OCI-LY7 (cell line): ENCODE results near the gene TTC34.

Experiments used
- CTCF ChIP-seq: fragments of 200-600 bp; sonication (generic); conservative IDR thresholded peaks from 2 replicates; pipeline ENCODE4 v1.5.1; 2014; ENCODE audit warnings: mild to moderate bottlenecking, antibody characterized with exemption, low read length, moderate library complexity, mixed read lengths
- EZH2phosphoT487 ChIP-seq: fragments of 200-600 bp; sonication (generic); IDR thresholded peaks from 2 replicates; pipeline ENCODE4 v1.6.1; 2018; ENCODE audit warnings: low read depth, borderline replicate concordance, mild to moderate bottlenecking, mixed run types, antibody characterized with exemption, low read length, moderate library complexity, mixed read lengths

GRCh38 chr1:2586154-2587070 lies 215.1 kb downstream of the TTC34 start, which contains the start of gene PRXL2B:
- TF ChIP-seq CTCF (no peak), EZH2phosphoT487 (no peak)
